ENCODE measurements around the gene HOXA4. TPM values are rescaled to one million over a fixed set of nuclear protein-coding genes. Genes with fewer than 3 reads are reported as not detected.

Gene HOXA4
- total and polyA plus RNA-seq, 10 of the 15 experiments (the other 5 are each of a cell fraction or from before 2014, with no cell fraction given): 0.07 TPM; not detected in 9

GRCh38 chr7:27158436-27159265, 28.1 kb upstream of the HOXA4 start (continued):
- TF ChIP-seq ATF2 (IDR thresholded peaks at IDR 0.05; ENCODE audit: low read length): no peak
- no peak for TF ChIP-seq KDM1A (IDR thresholded peaks at IDR 0.05; ENCODE audit: borderline replicate concordance)
- TF ChIP-seq RBBP5 (conservative IDR thresholded peaks at IDR 0.05): no peak
- no peak for TF ChIP-seq GATAD2B (conservative IDR thresholded peaks at IDR 0.05; ENCODE audit: low read depth)
- TF ChIP-seq ZBED1 (IDR thresholded peaks at IDR 0.05; ENCODE audit: borderline replicate concordance): no peak
- TF ChIP-seq IRF4 (IDR thresholded peaks at IDR 0.05; ENCODE audit: low read depth, low read length): no peak

- Histone ChIP-seq H2AFZ (ENCODE audit: control insufficient read depth, low read depth, low read length) (no peak overlapping the region), H3K4me2 (ENCODE audit: control insufficient read depth, insufficient read depth) (no peak overlapping the region), H3K9me3 (replicated peaks; ENCODE audit: control insufficient read depth, insufficient read depth, low read length) (no peaks in the 10 kb centered on the region; the same call in 2 of the 3 replicates), H3K27ac (ENCODE audit: control insufficient read depth, insufficient read depth) (no peak overlapping the region), H3K36me3 (ENCODE audit: control insufficient read depth in 2 of 2, insufficient read depth in 2 of 2, low read length in 1 of 2) (no peaks in the 10 kb centered on the region), H3K79me2 (ENCODE audit: control insufficient read depth, insufficient read depth, low read length) (no peaks in the 10 kb centered on the region), H4K20me1 (ENCODE audit: control insufficient read depth, insufficient read depth) (no peaks in the 10 kb centered on the region), H3K4me3 (no peak overlapping the region), H3K9ac (ENCODE audit: control insufficient read depth, insufficient read depth, low read length) (no peak overlapping the region), H3K4me1 (ENCODE audit: control insufficient read depth, insufficient read depth, low read length) (no peaks in the 10 kb centered on the region), H3K27me3 (replicated peaks in 1 of 2; ENCODE audit: control insufficient read depth in 2 of 2, insufficient read depth in 2 of 2, low read length in 1 of 2) (peaks cover 19 to 48% of the 10 kb centered on the region in 2 experiments)
- ChIA-PET SMC1A (ENCODE audit: uncharacterized antibody, unreplicated experiment) (interaction anchor here (0.6 kb wide), 1 partner anchor 647 kb away, joined by 3 read pairs; no protein-coding TSS in a partner anchor), CTCF (interaction anchor here (0.8 to 3.1 kb wide), 3 partner anchors 304 to 475 kb away, joined by 3 to 21 read pairs (median 3); no protein-coding TSS in a partner anchor), POLR2A (no interaction called here), RAD21 (ENCODE audit: unreplicated experiment) (no interaction called here)
- DNase-seq (ENCODE audit: low read depth, low spot score): no peak
- no peak for ATAC-seq
- 5% methylated on average over 23 of the region's 30 CpGs for WGBS (ENCODE audit: insufficient coverage, insufficient replicate concordance, low lambda C conversion rate, missing lambda C conversion rate)
- intact Hi-C loops (cut with micrococcal nuclease; ENCODE audit: unreplicated experiment) (no loop called here), in situ Hi-C loops (cut with MboI) (loop anchor here (5.0 to 25.0 kb wide), 3 partner anchors 791 to 1296 kb away; no protein-coding TSS in a partner anchor)
- FAIRE-seq: no peak
- no TSS peak for BruUV-seq (replicated peaks)
- TF ChIP-seq, protein P1, sequence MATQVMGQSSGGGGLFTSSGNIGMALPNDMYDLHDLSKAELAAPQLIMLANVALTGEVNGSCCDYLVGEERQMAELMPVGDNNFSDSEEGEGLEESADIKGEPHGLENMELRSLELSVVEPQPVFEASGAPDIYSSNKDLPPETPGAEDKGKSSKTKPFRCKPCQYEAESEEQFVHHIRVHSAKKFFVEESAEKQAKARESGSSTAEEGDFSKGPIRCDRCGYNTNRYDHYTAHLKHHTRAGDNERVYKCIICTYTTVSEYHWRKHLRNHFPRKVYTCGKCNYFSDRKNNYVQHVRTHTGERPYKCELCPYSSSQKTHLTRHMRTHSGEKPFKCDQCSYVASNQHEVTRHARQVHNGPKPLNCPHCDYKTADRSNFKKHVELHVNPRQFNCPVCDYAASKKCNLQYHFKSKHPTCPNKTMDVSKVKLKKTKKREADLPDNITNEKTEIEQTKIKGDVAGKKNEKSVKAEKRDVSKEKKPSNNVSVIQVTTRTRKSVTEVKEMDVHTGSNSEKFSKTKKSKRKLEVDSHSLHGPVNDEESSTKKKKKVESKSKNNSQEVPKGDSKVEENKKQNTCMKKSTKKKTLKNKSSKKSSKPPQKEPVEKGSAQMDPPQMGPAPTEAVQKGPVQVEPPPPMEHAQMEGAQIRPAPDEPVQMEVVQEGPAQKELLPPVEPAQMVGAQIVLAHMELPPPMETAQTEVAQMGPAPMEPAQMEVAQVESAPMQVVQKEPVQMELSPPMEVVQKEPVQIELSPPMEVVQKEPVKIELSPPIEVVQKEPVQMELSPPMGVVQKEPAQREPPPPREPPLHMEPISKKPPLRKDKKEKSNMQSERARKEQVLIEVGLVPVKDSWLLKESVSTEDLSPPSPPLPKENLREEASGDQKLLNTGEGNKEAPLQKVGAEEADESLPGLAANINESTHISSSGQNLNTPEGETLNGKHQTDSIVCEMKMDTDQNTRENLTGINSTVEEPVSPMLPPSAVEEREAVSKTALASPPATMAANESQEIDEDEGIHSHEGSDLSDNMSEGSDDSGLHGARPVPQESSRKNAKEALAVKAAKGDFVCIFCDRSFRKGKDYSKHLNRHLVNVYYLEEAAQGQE (IDR thresholded peaks at IDR 0.05; ENCODE audit: low read depth, low read length): no peak
- TF ChIP-seq ZNF207 (IDR thresholded peaks at IDR 0.05; ENCODE audit: borderline replicate concordance): no peak
- TF ChIP-seq CREB1 (IDR thresholded peaks at IDR 0.05; ENCODE audit: low read depth): no peak
- TF ChIP-seq SREBF1 (IDR thresholded peaks at IDR 0.05; ENCODE audit: low read length): no peak
- TF ChIP-seq ZNF687 (IDR thresholded peaks at IDR 0.05): no peak
- no peak for TF ChIP-seq TCF12 (IDR thresholded peaks at IDR 0.05; ENCODE audit: low read depth, low read length)
- TF ChIP-seq ZNF217 (IDR thresholded peaks at IDR 0.05): no peak
These were observed 27.3 kb upstream of the HOXA4 start for GRCh38 chr7:27157702-27158431.
